Activated T-helper 17 cell treated with anti-CD3 and anti-CD28 coated beads, Interleukin-2, amount 50 U/mL, for 72 hours (primary cell): ENCODE results near the gene MRPS26. TPM values are rescaled to one million over a fixed set of nuclear protein-coding genes. Genes with fewer than 3 reads are reported as not detected.

Experiments
- ATAC-seq: fragments of 150-1000 bp; cut with Tn5 transposase; replicated peaks from 2 replicates; pipeline ENCODE4 v1.10.0; 2021; ENCODE audit warnings: mild to moderate bottlenecking, moderate library complexity
- H3K27ac Mint-ChIP-seq: one replicate; pipeline ENCODE4 v1.8.0; 2022; ENCODE audit warnings: mixed read lengths
- H3K27me3 Mint-ChIP-seq: one replicate; pipeline ENCODE4 v1.8.0; 2022; ENCODE audit warnings: mixed read lengths
- H3K36me3 Mint-ChIP-seq: one replicate; pipeline ENCODE4 v1.8.0; 2022; ENCODE audit warnings: low read depth, mild to moderate bottlenecking, mixed read lengths
- H3K4me1 Mint-ChIP-seq: one replicate; pipeline ENCODE4 v1.8.0; 2022; ENCODE audit warnings: mixed read lengths
- H3K4me3 Mint-ChIP-seq: one replicate; pipeline ENCODE4 v1.8.0; 2022; ENCODE audit warnings: mild to moderate bottlenecking, mixed read lengths
- H3K9me3 Mint-ChIP-seq: one replicate; pipeline ENCODE4 v1.8.0; 2022; ENCODE audit warnings: mixed read lengths
- total RNA-seq, 2 donors: library from RNA; stranded (reverse); gene quantifications; one replicate each; pipeline ENCODE4 v1.2.3, GENCODE V29; 2022

MRPS26 gene
- total RNA-seq, 2 donors from 2014 or later, result 52.9 to 66.4 TPM

DNA sequence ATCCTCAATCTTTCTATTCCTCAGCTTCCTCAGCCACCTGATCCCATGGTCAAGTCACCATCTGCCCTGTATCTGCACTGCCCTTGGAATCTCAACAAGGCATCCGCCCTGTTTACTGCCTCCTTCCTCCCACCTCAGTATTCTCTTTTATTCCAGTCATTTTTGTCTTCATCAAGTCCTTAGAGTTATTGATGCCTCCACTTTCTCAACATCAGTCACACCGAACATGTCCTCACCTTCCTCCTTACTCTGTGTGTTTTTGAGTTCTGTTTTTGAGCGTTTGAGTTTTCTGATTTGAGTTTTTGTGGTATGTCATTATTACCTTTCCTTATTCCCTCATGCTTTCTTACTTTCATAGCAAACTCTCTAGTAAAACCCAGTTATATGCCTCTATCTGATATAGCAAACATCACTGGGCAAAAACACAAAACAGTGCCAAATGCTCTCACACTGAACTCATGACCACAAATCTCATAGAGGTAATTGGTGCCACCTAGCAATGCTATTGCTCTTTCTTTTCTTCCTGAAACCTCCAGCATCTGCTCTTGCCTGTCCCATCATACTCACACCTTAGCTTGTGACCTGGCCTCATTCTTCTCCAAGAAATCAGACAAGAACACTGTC is 14.2 kb upstream of the MRPS26 start:
- peaks cover 39% of the 10 kb centered on the region for H3K36me3 Mint-ChIP-seq
- ATAC-seq, result peak; percentile 78
- no peaks in the 10 kb centered on the region for H3K9me3 Mint-ChIP-seq
- no peaks in the 10 kb centered on the region for H3K4me1 Mint-ChIP-seq
- H3K27ac Mint-ChIP-seq, result no peak overlapping the region
- H3K27me3 Mint-ChIP-seq, result no peaks in the 10 kb centered on the region
- H3K4me3 Mint-ChIP-seq, result no peak overlapping the region

DNA sequence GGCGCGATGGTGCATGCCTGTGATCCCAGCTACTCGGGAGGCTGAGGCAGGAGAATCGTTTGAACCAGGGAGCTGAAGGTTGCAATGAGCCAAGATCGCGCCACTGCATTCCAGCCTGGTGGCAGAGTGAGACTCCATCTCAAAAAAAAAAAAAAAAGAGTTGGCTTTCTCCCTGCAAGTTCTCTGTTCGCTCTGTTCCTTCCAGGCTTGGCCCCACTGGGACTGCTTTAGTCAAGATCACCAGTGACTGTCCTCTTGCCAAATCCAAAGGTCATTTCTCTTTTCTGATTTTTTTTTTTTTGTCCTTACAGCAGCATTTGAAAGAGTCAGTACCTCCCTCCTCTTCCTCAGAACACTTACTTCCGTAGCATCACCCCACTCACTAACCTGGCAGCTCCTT is 13.2 kb upstream of the MRPS26 start:
- ATAC-seq, result no peak
- H3K27ac Mint-ChIP-seq, result no peak overlapping the region
- peaks cover 35% of the 10 kb centered on the region for H3K36me3 Mint-ChIP-seq
- H3K4me1 Mint-ChIP-seq, result no peaks in the 10 kb centered on the region
- no peak overlapping the region for H3K4me3 Mint-ChIP-seq
- H3K9me3 Mint-ChIP-seq, result no peaks in the 10 kb centered on the region
- no peaks in the 10 kb centered on the region for H3K27me3 Mint-ChIP-seq

DNA sequence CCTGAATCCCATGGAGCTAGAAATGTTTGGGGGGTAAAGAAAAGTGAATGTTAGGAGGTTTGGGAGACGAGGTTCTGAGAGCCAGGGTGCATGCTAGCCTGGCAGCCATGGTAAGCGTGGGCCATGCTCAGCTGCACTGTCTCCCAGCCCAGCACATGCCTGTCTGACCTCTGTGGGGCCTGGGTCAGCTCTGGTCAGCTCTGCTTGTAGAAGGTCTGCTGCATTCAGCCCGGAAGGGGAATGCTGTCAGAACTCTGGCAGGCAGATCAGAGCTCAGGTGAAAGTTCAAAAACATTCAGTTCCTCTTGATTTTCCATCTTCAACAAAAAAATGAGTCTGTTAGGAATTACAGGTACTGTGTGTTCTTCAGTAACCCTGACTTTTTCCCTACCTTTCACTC is 8.2 kb upstream of the MRPS26 start:
- Mint-ChIP-seq H3K4me1 (no peaks in the 10 kb centered on the region), H3K27me3 (no peaks in the 10 kb centered on the region), H3K4me3 (no peak overlapping the region), H3K9me3 (no peaks in the 10 kb centered on the region), H3K27ac (peak overlapping the region; percentile 10), H3K36me3 (peaks cover 45% of the 10 kb centered on the region)
- ATAC-seq, result no peak

GRCh38 chr20:3038454-3038853 is 7.4 kb upstream of the MRPS26 start:
- H3K9me3 Mint-ChIP-seq, result no peaks in the 10 kb centered on the region
- H3K27me3 Mint-ChIP-seq, result no peaks in the 10 kb centered on the region
- H3K36me3 Mint-ChIP-seq, result peaks cover 45% of the 10 kb centered on the region

DNA sequence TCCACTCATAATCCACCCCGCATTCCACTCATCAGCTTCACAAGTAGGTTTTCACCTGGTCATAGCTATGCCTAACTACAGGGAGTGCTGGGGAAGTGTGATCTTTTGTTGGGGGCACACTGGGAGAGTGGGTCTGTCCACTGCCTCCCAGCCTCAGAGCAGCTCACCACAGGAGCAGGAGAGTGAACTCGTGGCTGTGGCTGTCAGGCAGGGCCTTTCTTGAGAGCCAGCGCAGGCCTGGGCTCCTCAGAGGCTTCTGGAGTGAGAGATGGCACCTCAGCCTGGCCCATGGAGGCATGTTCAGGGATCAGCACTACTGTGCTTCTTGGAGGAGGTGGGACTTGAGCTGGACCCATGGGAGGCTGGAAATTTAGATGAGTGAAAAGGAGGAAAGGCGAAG is 6.4 kb upstream of the MRPS26 start:
- H3K27ac Mint-ChIP-seq, result peak overlapping the region; percentile 65

More at GRCh38 chr20:3038454-3038853, 7.4 kb upstream of the MRPS26 start:
- no peak for ATAC-seq
- Mint-ChIP-seq H3K27ac (peak overlapping the region; percentile 65), H3K4me3 (no peak overlapping the region), H3K4me1 (no peaks in the 10 kb centered on the region)

GRCh38 chr20:3040086-3040485 is 5.8 kb upstream of the MRPS26 start:
- Mint-ChIP-seq H3K9me3 (no peaks in the 10 kb centered on the region), H3K27ac (peak overlapping the region; percentile 65), H3K4me1 (peaks cover 3% of the 10 kb centered on the region), H3K36me3 (peaks cover 47% of the 10 kb centered on the region), H3K27me3 (no peaks in the 10 kb centered on the region), H3K4me3 (no peak overlapping the region)
- no peak for ATAC-seq

More for the DNA sequence above, 6.4 kb upstream of the MRPS26 start:
- ATAC-seq, result no peak
- peaks cover 45% of the 10 kb centered on the region for H3K36me3 Mint-ChIP-seq
- H3K4me1 Mint-ChIP-seq, result no peaks in the 10 kb centered on the region
- no peak overlapping the region for H3K4me3 Mint-ChIP-seq
- no peaks in the 10 kb centered on the region for H3K27me3 Mint-ChIP-seq
- H3K9me3 Mint-ChIP-seq, result no peaks in the 10 kb centered on the region

DNA sequence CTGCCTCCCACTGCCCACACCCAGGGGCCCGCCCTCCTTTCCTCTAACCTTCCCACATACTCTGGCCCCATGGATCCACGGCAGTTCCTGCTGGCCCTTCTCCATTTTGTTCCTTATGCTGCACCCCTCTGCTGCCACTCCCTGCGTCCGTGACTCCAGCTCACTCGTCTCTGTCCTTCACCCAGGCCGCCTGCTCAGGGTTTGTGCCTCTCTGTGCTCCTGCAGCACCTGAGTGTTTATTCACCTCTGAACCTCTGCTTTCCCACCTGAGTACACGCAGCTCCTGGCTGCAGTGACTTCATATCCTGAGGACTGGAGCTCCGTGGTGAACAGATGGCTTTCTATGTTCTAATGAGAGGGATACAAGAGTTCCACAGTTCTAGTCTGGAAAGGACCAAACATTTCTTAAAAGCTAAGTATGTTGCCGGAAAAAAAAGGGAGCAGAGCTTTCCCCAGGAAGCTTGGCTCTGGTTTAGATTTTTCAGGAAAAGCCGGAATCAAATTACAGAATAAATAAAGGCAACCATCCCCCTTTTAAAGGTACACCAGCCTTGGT is 3.9 kb upstream of the MRPS26 start:
- H3K27ac Mint-ChIP-seq, result peak overlapping the region; percentile 88
- H3K4me1 Mint-ChIP-seq, result peaks cover 9% of the 10 kb centered on the region
- H3K36me3 Mint-ChIP-seq, result peaks cover 57% of the 10 kb centered on the region

DNA sequence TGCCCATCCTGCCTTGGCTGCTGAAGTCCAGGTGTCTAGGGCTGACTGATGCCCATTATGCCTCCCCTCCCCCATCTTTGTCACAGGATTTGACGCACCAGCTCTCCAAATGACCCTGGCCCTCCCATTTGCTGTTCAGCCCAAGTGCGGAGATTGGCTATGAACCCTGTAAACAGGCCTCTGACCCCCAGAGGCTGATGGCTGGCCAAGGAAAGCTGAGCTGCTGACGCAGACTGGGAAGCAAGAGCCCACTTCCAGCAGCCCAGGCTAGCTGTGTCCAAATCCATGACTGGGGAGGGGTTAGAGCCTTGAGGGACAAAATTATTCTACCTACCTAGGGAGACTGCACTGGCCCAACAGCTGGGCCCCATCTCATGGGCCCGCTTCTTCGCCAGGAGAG is 3.2 kb upstream of the MRPS26 start:
- Mint-ChIP-seq H3K36me3 (peaks cover 58% of the 10 kb centered on the region), H3K27ac (peak overlapping the region; percentile 88), H3K4me3 (no peak overlapping the region), H3K4me1 (peaks cover 11% of the 10 kb centered on the region), H3K9me3 (no peaks in the 10 kb centered on the region), H3K27me3 (no peaks in the 10 kb centered on the region)
- ATAC-seq, result no peak

More for the DNA sequence above, 3.9 kb upstream of the MRPS26 start:
- H3K9me3 Mint-ChIP-seq, result no peaks in the 10 kb centered on the region
- no peak for ATAC-seq
- H3K27me3 Mint-ChIP-seq, result no peaks in the 10 kb centered on the region
- no peak overlapping the region for H3K4me3 Mint-ChIP-seq

DNA sequence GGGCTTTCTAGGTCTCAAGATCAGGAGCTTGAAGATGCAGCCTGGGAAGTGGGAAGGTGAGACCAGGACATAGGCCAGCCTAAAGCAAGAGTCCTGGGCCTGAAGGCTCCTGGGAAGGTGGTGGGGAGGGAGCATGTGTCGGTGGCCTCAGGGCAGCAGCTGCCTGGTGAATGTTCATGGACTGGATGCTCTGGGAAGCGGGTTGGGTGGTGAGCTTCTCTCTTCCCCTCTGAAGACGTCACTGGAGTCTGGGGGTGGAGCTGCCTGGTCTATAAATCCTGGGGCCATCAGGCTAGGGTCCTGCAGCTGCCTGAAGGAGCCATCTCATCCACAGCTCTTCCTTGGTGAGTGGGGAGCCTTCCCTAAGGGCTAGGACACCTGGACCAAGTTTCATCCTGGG is 2.5 kb upstream of the MRPS26 start, which contains the start of gene GNRH2:
TSS of gene GNRH2 (plus strand) at position 301 of the 400 bp plus-strand sequence. CDS start 793 bp downstream, outside the sequence.
- no peaks in the 10 kb centered on the region for H3K27me3 Mint-ChIP-seq
- peaks cover 11% of the 10 kb centered on the region for H3K4me1 Mint-ChIP-seq
- no peaks in the 10 kb centered on the region for H3K9me3 Mint-ChIP-seq
- no peak for ATAC-seq
- peak within 1 kb of the TSS; percentile 89 for H3K27ac Mint-ChIP-seq
- H3K36me3 Mint-ChIP-seq, result peaks cover 58% of the 10 kb centered on the region
- peak within 1 kb of the TSS; percentile 97 for H3K4me3 Mint-ChIP-seq

- Mint-ChIP-seq H3K4me3 (peak overlapping the region; percentile 97), H3K36me3 (peaks cover 58% of the 10 kb centered on the region), H3K9me3 (no peaks in the 10 kb centered on the region), H3K4me1 (peaks cover 11% of the 10 kb centered on the region), H3K27ac (peak overlapping the region; percentile 89), H3K27me3 (no peaks in the 10 kb centered on the region)
- ATAC-seq, result no peak
These were observed 1.4 kb upstream of the MRPS26 start for GRCh38 chr20:3044336-3044965.

DNA sequence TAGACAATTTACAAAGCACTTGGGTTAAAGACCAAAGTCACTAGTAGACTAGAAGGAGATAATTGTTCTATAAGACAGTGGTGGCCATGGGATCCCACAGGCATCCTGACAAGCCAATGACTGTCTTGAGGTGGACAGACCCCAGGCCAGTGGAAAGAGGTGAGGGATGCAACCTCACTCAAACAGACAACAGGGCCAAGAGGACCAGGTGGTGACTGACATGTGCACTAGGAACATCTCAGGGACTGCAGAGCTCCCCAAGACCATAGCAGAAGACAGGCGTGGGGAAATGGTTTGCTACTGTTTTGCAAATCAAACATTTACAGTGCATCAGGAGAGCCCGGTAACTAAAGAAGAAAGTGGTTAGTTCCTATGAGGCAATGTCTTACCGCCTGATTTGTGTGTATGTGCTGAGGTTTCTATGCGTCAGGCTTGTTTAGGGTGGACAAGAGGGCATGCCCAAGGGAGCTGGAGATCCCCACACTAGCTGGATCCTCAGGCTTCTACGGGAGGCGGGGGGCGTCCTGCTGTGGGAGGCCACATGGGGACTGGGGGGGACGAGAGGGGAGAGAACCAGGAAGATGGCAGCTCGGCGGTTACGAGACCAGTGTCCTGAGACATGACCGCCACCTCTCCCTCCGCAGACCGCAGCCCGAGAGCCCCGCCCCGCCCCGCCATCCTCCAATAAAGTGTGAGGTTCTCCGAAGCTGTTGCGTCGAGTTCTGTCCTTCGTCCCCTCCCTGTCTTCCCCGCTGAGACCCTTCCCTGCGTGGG is 623 bp upstream of the MRPS26 start:
- ATAC-seq, result peak; percentile 72
- H3K9me3 Mint-ChIP-seq, result no peaks in the 10 kb centered on the region
- H3K36me3 Mint-ChIP-seq, result peaks cover 58% of the 10 kb centered on the region
- H3K27me3 Mint-ChIP-seq, result no peaks in the 10 kb centered on the region
- peaks cover 11% of the 10 kb centered on the region for H3K4me1 Mint-ChIP-seq
- H3K27ac Mint-ChIP-seq, result peak overlapping the region; percentile 89
- peak overlapping the region; percentile 97 for H3K4me3 Mint-ChIP-seq

GRCh38 chr20:3046677-3047462 is 1.0 kb downstream of the MRPS26 start:
- Mint-ChIP-seq H3K4me1 (peaks cover 11% of the 10 kb centered on the region), H3K27ac (peak overlapping the region; percentile 97), H3K4me3 (peak overlapping the region; percentile 97), H3K9me3 (no peaks in the 10 kb centered on the region), H3K27me3 (no peaks in the 10 kb centered on the region), H3K36me3 (peaks cover 55% of the 10 kb centered on the region)
- no peak for ATAC-seq

DNA sequence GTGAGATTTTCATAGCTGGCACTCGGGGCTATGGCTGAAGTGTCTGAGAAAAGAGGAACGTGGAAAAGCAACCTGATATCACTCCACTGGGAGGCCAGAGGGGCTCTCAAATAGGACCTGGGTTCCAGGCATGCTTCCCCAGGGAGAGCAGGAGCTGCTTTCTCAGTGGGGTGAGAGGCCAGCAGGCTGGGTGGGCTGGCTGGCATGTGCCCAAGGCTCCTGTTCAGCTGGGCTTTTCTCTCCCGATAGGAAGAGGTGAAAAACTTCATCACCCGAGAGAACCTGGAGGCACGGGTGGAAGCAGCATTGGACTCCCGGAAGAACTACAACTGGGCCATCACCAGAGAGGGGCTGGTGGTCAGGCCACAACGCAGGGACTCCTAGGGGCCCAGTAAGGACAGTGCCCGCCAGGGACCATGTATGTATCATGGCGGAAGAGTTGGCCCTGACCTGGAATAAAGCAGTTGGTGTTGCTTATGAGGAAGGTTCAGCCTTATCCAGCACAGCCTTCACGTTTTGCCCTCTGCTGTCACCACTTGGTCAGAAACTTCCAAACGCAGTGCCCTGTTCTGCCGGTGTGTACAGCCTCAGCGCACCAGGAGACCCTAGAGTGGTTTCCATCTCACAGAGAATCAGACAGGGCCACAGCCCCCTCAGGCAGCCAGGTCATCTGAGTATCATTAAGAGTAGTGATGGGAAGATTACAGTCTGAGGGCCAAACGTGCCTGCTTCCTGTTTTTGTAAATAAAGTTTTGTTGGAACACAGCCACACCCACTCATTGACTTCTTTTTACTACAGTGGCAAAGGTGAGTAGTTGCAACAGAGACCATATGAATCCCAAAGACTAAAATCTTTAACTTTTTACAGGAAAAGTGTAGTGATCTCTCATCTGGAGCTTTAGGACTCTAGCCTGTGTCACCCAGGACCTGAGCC is 1.9 kb downstream of the MRPS26 start:
- H3K27ac Mint-ChIP-seq, result peak overlapping the region; percentile 97
- peak overlapping the region; percentile 97 for H3K4me3 Mint-ChIP-seq
- no peak for ATAC-seq
- H3K4me1 Mint-ChIP-seq, result peaks cover 11% of the 10 kb centered on the region
- peaks cover 52% of the 10 kb centered on the region for H3K36me3 Mint-ChIP-seq
- H3K27me3 Mint-ChIP-seq, result no peaks in the 10 kb centered on the region
- H3K9me3 Mint-ChIP-seq, result no peaks in the 10 kb centered on the region
